Daoy (cell line): ENCODE measurements around the gene NFATC1. TPM values are rescaled to one million over a fixed set of nuclear protein-coding genes. Genes with fewer than 3 reads are reported as not detected.
A peak's percentile ranks its signal among the peaks of the same experiment; 100 is the strongest.

Source experiments
- DNase-seq: peaks from one replicate; pipeline ENCODE4 v3.0.0-alpha.2; 2015; ENCODE audit warnings: low read depth
- total RNA-seq: library from RNA; depleted of rRNA; stranded (reverse); fragments of >200 nt; shearing (Covaris generic); gene quantifications from 2 replicates; pipeline ENCODE4 v1.2.3, GENCODE V29; 2014

Gene NFATC1
- total RNA-seq, 1 experiment from 2014 or later: 1.5 TPM

DNA sequence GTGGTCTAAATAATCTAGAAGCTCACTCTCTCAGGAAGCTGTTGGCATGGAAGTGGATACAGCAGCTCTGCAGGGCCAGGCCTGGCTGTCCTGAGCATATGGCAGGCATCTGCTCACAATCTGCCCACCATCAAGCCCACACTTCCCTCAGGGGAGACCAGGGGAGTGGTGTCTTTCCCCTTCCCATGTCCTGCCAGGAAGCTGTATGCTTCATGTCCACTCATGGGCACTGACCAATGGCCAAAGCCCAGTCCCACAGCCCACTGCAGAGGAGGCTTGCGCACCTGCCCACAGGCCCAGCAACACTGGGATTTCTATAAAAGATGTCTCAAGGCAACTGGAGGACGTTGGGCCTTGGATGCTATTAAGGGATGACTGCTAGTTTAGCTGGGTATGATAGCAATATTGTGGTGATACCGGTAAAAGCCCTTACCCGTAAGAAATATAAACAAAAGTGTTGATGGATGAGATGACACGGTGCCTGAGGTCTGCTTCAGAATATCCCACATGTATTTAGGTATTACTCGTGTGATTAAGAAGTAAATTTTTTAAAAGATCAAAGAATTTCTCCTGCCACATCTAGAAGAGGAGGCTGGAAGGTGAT is 177.2 kb downstream of the NFATC1 start:
- DNase-seq: no peak

DNA sequence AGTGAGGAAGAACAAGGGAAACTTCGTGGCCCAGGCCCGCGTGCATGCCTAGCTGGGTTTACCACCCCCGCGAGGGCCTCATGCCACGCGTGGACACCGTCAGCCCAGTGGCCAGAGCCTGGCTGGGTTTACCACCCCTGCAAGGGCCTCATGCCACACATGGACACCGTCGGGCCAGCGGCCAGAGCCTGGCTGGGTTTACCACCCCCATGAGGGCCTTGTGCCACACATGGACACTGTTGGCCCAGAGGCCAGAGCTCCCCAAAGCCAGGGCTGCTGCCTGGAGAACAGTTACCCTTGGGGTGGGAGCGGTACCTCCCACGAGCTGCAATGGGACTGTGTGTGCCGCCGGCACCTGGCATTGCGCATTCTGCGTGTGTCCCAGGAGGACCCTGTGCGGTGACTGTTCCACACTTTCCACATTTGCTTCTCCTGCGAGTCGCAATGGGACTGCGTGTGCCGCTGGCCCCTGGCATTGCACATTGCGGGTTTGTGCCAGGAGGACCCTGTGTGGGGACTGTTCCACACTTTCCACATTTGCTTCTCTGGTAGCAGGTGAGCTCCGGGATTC is 178.3 kb downstream of the NFATC1 start:
- no peak for DNase-seq

GRCh38 chr18:79574938-79575525 is 179.3 kb downstream of the NFATC1 start:
- no peak for DNase-seq

DNA sequence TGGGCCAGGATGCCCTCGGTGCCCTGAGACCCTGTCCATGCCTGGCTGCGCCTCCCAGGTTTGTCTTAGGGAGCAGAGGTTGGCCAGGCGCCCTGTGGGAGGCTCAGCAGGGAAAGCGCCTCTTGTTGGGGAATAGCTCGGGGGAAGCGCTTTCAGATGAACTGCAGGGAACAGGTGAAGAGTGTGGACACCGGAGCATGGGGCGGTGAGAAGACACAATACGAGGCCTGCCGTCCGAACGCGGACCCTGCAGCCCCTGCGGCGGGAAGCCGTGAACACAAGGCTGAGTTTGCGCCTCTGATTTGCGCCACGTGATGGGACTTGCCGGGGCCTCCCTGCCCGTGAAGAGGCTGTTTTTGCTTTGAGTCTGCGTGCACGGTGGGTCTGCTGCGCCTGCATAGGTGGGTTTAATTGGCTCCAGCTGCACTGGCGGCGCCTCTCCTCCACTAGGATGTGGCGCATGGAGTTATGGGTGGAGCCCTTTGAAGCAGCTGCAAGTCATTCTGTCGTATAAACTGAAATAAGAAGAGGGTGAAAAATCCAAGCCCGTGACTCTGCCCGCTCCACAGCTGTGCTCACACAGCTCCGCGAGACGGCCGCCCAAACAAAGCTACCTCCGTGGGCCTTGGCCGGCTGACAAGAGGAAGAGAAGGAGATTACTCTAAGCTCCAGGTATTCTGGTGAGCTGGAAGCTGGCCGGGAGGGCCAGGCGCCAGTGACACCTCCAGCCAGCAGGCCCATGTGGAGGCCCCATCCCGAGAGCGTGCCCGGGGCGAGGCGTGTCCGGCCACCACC is 180.4 kb downstream of the NFATC1 start:
- DNase-seq: peak; percentile 16

GRCh38 chr18:79576686-79577351 is 181.1 kb downstream of the NFATC1 start:
- no peak for DNase-seq

DNA sequence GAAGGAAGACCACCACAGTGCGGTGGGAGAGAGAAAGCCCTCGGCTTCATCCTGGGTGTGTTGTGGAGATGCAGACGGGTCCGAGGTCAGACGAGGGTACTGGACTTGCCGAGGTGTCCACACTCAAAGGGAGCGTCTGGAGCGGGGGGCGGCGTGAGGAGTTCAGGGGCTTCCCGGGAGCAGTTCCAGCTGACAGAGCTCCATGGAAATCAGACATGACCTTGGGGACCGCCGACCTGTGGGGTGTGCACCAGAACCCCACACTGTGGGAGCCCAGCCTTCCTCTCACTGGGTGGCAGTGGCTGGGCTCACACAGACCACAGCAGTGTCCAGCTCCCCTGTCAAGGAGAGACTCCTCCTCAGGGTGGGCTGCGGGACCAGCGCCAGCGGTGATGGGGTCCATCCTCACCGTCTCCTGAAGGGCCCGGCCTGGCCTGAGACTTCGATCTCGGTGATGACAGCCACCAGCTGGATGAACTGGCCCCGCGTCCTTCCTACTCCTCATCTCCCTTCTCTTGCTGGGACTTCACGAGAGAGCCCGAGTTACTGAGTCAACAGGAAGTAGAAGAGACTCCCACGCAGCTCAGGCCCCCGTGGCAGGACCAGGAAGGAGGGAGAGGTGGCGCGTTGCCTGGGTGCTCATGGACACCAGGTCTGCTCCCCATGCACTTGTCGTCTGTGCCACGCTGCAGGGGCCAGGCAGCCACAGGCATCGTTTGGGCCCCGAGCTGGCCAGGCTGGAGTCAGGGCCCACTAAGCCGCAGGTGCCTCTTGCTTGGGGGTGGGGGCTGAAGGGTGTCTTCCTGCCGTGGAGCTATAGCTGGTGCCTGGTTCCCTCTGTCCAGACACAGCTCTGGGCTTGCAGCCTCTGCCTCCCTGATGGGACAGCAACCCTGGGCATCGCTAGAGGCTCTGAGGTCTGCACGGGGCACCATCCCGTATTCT is 182.0 kb downstream of the NFATC1 start:
- no peak for DNase-seq

- no peak for DNase-seq
Measured at GRCh38 chr18:79578396-79579260, 182.9 kb downstream of the NFATC1 start.
